GM12865 (cell line): ENCODE data around the gene PLCB2.

ENCODE experiments used
- DNase-seq: peaks from one replicate; pipeline ENCODE4 v3.0.0; 2010; ENCODE audit warnings: low read depth
- H3K4me3 ChIP-seq: 2 replicates; pipeline ENCODE4 v1.5.1; 2011; ENCODE audit warnings: mild to moderate bottlenecking, low read depth, low read length, control low read depth
- CTCF ChIP-seq: IDR thresholded peaks from 2 replicates; pipeline ENCODE4 v1.5.1; 2011; ENCODE audit warnings: low read length, control low read depth, low read depth, inconsistent platforms; ENCODE audit not compliant: insufficient read depth; ENCODE audit errors: missing control alignments

PLCB2 gene

DNA sequence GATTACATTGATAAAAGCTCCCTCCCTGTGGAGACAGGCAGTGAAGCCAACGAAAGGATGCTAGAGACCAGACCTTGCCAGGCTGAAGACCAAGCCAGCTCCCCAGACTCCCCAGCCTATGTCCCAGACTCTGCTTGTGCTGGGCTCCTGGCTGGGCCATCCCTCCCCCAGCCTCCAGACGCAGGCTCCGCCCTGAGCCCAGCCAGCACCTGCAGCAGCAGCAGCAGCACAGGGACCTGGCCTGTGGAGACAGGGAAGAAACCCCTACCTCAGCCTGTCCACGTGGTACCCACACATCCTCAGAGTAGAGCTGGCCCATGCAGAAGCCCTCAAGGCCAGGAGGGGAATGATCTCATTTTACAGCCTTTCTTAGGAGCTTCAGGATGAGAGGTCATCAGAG, 38.1 kb downstream of the PLCB2 start:
- no peak for TF ChIP-seq CTCF
- no peak for DNase-seq
- no peak overlapping the region for H3K4me3 ChIP-seq

GRCh38 chr15:40267670-40268069, 40.1 kb downstream of the PLCB2 start:
- no peak for TF ChIP-seq CTCF
- H3K4me3 ChIP-seq = no peak overlapping the region

GRCh38 chr15:40266828-40267304, 40.9 kb downstream of the PLCB2 start:
- DNase-seq = no peak
- no peak overlapping the region for H3K4me3 ChIP-seq

More at GRCh38 chr15:40267670-40268069, 40.1 kb downstream of the PLCB2 start:
- no peak for DNase-seq

DNA sequence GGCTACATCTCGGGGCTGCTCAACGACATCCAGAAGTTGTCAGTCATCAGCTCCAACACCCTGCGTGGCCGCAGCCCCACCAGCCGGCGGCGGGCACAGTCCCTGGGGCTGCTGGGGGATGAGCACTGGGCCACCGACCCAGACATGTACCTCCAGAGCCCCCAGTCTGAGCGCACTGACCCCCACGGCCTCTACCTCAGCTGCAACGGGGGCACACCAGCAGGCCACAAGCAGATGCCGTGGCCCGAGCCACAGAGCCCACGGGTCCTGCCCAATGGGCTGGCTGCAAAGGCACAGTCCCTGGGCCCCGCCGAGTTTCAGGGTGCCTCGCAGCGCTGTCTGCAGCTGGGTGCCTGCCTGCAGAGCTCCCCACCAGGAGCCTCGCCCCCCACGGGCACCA, 41.9 kb downstream of the PLCB2 start:
- no peak for DNase-seq
- no peak for TF ChIP-seq CTCF
- H3K4me3 ChIP-seq = no peak overlapping the region

More at GRCh38 chr15:40266828-40267304, 40.9 kb downstream of the PLCB2 start:
- no peak for TF ChIP-seq CTCF

DNA sequence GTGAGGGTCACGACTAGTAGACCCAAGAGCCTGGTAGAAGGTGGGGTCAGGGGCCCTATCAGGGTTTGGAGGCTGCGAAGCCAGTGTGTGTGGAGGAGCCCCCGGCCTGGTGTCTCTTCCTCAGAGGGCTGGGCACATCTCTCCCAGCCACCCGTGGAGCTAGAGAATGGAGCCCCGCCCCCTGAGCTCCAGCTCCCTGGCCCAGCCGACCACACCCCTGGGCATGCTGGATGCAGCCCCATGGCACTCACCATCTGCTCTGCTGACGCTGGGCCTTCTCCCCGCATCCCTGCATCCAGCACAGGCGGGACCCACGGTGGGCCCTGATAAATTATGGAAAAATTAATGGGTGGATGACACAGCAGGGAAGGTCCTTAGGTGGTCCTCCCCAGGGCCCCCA, 42.4 kb downstream of the PLCB2 start:
- H3K4me3 ChIP-seq = no peak overlapping the region
- DNase-seq = no peak
- TF ChIP-seq CTCF = no peak

- no peak for DNase-seq
- TF ChIP-seq CTCF = no peak
- no peak overlapping the region for H3K4me3 ChIP-seq
Measured at GRCh38 chr15:40264321-40265153, 43.2 kb downstream of the PLCB2 start.
